Left forelimb (tissue), 1 donor: Measurements from ENCODE around the gene ERGIC1.

Experiments used
- DNase-seq: peaks from one replicate; pipeline ENCODE4 v3.0.0-alpha.2; 2018; ENCODE audit warnings: low spot score

ERGIC1 gene

DNA sequence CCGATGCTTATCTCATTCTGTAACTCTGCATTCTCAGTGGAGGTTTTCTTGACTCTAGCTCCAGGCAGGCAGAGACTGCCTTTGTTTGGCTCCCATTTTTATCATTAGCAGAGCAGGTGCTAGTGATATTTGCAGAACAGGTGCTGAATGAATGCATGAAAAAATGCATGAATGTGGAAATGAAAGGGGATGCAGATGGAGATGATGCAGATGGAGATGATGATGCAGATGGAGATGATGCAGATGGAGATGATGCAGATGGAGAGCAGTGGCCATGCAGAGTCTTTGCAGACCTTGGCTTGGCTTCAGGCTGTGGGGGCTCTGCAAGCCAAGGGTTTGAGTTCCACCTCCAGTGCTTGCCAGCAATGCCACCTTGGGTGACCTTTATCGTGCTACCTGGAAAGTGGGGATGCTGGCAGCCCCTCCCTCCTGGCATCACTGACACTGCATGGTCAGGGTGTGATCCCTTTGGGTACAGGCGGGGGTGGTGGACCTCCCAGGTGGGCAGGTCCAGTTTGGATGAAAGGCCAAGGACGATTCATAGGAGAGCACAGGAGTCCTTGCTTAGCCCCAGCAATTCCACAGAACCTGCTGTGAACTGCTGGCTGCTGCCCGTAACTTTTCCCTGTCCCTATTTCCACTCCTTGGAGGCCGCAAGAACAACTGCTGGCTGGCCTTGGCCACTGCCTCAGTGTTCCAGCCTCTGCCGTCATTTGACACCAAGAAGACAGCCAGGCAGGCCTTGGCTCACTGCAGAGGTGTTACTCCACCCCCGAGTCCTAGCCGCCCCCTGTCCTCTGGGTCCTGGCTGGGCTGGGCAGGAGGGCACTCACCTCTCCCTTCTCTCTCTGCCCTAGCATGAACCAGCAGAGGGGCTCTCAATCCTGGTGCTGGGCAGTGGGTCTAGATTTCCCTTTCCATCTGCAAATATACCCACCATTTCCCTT lies 33.0 kb downstream of the ERGIC1 start:
- DNase-seq: no peak

GRCh38 chr5:172867761-172868435 lies 33.8 kb downstream of the ERGIC1 start:
- DNase-seq: no peak

GRCh38 chr5:172868436-172868923 lies 34.4 kb downstream of the ERGIC1 start:
- no peak for DNase-seq

DNA sequence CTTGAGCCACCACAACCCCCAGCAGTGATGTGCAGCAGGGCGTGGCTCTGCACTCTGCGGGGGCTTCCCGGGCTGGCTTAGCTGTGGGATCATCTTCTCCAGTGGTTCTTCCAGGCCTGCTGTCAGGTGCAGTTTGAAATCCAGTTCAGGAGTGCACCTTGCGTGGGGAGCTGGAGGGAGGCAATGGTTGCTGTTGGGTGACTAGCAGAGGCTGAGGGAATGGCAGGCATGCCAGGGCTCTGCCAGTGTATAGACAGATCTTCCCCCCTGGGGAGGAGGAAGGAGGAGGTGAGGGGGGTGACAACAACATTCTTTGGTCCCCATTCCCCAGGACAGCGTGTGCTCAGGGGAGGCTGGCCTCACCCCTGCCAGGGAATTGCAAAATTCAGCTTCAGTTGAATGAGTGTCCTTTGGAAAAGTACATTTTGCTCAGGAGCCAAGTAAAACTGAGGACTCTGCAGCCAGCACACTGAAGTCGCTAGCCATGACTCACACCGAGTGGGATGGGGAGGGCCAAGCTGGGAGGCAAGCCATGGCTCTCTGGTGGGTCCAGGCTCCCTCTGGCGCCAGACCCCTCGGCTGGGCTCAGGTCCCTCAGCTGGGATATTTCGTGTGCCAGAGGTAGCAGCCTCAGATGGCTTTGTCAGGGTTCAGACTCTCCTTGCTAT lies 35.0 kb downstream of the ERGIC1 start:
- no peak for DNase-seq

GRCh38 chr5:172869691-172870090 lies 35.6 kb downstream of the ERGIC1 start:
- no peak for DNase-seq

DNA sequence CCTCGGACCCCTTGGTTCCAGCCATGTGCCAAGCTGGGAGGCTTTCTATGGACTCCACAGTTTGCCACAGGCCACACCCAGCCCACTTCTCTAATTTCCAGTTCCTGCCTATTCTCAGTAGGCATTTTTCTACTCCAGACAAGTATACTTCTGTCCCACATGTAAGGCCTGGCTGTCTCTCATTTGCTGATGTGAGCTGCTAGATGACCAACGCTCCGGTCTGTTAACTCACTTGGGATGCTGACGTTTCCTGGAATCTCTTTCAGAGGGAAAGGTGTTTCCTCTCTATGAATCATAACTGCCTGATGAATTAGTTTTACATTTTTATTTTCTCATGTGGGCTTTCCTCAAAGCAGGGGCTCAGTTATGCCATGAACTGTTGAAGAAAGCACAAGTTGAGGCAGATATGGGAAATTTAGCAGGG lies 36.3 kb downstream of the ERGIC1 start:
- no peak for DNase-seq

DNA sequence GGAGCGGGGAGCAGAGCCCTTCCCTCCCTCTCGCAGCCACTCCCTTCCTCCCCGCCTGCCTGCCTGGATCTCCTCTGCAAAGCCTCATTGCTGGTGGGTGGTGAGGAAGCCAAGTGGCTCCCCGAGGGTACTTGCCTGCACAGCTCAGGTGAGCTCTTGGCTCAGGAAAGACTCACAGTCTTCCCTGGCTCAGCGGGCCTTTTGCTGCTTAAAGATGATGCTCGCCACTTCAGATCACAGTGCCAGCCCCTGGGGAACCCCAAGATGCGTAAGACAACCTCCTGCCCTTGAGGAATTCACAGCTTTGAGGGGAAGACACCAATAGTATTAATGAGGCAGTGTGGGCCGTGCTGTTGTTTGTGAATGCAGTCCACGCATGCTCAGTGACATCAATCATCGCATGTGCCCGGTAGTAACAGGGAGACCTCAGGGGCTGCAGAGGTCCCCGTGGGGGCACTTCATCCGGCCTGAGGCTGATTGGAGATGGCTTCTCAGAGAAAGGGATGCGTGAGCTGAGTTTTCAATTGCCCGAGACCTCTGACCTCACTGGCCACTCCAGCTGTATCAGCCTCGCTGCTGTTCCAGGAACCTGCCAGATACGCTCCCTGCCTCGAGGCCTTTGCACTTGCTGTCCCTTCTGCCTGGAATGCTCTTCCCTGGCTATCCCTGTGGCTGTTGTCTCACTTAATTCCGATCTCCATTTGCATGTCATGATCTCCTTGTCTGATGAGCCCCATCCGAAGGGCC lies 36.8 kb downstream of the ERGIC1 start:
- DNase-seq: no peak

GRCh38 chr5:172871536-172871935 lies 37.5 kb downstream of the ERGIC1 start:
- DNase-seq: no peak

DNA sequence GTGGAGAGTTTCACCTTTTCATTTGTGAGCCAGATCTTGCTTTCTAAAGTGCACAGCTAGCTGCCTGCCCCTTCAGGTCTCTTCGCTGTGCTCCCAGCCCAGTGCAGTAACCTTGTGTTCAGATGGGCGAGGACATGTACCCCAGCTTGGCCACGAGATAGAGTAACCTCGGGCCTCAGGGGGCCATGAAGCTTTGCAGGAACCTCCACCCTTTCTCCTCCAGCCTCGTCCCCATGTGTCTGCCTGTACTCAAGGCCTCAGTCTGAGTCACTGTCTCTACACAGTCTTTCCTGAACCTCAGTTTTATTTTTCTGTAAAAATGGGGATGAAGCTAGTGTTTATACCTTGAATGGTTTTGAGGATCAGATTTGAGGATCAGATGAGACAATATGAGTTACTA lies 37.9 kb downstream of the ERGIC1 start:
- DNase-seq: no peak

DNA sequence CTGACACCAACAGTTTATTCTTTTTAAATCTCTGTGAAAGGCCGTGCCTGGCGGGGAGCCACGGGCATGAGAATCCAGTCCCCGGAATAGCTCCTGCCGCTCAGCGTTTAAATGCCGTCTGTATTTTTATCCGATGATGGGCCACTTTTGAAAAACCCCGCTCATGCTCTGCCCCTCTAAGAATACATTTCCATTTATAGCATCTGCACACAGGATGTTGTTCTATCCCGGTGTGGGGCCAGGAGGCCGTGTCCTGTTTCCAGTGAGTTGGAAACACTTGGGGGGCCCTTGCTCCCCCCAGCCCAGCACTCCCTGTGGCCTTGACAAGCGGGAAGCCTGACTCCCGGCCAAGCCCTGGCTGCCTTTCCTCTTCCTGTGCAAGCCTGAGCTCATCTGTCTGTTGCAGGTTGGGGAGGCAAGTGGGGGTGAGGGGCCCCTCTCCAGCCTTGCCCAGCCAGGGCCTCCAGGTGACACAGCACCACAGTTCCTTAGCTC lies 39.0 kb downstream of the ERGIC1 start:
- DNase-seq: peak; percentile 89

GRCh38 chr5:172873513-172873912 lies 39.5 kb downstream of the ERGIC1 start:
- DNase-seq: no peak

DNA sequence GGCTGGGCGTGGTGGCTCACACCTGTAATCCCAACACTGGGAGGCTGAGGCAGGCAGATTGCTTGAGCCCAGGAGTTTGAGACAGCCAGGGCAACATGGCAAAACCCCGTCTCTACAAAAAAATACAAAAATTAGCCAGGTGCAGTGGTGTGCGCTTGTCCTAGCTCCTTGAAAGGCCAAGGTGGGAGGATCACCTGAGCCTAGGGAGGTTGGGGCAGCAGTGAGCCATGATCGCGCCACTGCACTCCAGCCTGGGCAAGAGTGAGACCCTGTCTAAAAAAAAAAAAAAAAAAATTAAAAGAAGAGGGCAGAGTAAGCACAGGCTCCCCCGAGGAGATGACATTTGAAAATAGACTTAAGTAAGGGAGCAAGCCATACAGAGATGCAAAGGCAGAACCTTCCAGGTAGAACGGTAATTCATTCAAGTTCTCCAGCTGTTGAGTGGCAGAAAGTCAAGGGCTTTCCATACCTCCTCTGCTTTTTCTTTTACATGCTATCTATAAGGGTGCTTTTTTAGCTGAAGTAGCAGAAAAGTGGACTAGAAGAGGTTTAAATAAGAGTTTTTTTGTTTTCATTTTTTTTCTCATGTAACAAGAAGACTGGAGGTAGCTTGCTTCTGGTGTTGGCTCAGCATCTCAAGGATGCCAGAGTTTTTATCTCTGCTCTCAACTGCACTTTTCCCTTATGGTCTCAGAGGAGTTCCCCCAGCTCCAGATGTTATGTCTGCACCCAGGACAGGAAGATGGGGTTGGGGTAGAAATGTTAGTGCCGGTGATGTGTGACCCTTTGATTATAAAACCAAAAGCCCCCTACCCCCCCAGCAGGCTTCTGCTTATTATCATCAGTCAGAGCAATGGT lies 40.8 kb downstream of the ERGIC1 start:
- no peak for DNase-seq

- no peak for DNase-seq
Measured at GRCh38 chr5:172875505-172876279, 41.6 kb downstream of the ERGIC1 start.

DNA sequence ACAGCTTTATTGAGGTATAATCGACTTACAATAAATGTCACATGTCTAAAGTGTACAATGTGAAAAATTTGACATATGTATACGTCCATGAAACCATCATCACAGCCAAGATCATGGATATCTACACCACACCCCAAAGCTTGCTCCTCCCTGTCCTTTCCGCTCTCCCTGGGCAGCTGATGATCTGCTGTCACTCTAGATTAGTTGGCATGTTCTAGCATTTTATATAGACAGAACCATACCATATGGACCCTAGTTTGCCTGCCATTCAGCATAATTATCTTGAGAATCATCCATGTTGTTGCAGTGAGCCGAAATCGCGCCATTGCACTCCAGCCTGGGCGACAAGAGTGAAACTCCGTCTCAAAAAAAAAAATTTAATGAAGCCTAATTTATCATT lies 42.5 kb downstream of the ERGIC1 start:
- no peak for DNase-seq

GRCh38 chr5:172877466-172878260 lies 43.6 kb downstream of the ERGIC1 start:
- no peak for DNase-seq

- DNase-seq: no peak
Measured at GRCh38 chr5:172878585-172878932, 44.5 kb downstream of the ERGIC1 start.

- DNase-seq: no peak
Measured at GRCh38 chr5:172878933-172879752, 45.1 kb downstream of the ERGIC1 start.

- DNase-seq: no peak
Measured at GRCh38 chr5:172881691-172882370, 47.8 kb downstream of the ERGIC1 start.
